Endothelial cell of hepatic sinusoid (primary cell): ENCODE measurements around the gene NUB1.

Source experiments
- in situ Hi-C: cut with HindIII; loops from 2 replicates; pipeline ENCODE4 v1.10.0; 2017; ENCODE audit warnings: low sequenced_read_pairs

Gene NUB1

DNA sequence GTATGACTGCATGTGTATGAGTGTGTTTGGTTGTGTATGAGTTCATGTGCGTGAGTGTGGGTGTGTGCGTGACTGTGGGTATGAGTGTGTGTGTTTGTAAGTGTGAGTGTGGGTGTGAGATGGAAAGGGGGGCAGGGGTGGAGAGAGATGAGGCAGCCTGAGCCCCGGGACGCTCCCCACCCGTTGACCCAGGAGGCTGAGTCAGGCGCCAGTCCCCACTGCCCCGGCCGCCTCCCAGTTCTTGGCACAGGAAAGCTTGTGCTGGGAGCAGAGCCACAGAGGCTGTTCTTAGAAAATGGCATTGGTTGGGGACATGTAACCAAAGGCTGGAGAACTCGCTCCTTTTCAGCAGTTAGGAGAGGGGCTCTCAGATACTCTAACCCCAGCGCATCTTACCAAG lies 27.8 kb upstream of the NUB1 start:
- in situ Hi-C loops: no loop called here

DNA sequence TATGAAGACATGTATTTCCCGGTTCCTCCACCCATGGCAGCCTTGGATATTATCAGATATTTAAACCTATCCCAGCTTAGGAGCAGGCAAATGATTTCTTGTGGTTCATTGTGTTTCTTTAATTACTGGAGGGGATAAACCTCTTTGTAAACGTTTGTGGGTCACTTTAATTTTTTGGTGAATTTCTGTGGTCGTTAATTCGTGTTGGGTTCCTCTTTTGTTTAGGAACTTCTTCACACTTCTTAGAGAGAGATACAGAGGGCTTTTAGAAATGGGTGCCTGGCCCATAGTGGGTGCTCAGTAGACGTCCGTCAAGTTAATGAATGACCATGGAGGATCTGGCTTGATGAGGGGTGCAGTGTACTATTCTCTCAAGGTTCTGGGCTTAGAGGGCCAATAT lies 27.2 kb upstream of the NUB1 start:
- in situ Hi-C loops: no loop called here

DNA sequence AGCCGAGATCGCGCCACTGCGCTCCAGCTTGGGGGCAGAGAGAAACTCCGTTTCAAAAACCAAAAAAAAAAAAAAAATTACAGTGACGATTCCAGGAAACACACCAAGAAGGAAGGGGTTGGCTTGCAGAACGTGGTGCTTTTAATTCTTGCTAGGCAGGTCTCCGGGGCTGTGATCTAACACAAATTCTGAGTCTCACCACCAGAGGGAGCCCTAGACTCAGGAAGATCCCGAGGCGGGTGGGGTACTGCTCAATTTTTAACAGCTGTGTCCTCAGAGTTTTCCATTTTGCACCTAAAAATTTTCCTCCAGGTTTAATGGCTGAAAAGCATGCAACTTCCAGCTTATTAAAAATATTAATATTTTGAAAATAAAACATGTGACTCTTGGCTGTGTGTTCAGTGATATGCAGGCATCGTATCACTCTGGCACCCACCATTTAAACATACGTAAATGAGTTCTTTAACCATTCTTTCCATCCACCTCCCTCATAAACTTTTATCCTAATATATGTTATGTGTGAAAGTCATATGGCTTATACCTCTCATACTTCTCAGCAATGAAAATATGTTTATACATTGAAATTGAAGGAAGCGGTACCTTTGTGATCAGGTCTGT lies 26.5 kb upstream of the NUB1 start:
- in situ Hi-C loops: no loop called here

DNA sequence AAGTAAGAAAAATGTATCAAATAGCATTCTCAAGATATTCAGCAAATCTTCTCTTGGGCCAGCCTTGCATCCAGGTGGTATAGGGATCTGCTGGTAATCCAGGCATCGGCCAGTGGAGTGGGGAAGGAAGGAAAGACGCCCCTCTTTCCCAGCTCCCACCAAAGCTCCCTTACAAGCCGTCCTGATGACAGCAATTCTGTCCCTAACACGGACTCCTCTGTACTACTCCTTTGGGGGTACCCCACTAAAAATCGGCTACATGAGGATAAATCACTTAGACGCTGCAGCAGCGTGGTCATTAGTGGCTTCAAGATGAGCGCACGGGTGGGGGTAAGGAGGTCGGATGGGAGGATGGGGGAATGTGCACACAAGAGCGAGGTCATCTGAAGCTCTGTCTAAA lies 24.7 kb upstream of the NUB1 start:
- in situ Hi-C loops: no loop called here

DNA sequence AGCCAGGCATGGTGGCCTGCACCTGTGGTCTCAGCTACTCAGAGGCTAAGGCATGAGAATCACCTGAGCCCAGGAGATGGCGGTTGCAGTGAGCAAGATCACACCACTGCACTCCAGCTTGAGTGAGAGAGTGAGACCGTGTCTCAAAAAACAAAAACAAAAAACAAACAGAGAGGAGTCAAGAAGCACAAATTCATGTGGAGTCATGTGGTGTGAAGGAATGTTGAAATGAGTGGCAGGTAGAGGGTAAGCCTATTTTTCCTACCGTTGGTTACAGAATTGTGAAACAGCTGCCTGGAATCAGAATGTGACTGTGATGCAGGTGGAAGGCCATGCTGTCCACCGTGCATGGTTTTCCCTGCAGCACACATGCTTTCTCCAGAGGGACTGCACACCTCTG lies 23.7 kb upstream of the NUB1 start:
- in situ Hi-C loops: no loop called here

DNA sequence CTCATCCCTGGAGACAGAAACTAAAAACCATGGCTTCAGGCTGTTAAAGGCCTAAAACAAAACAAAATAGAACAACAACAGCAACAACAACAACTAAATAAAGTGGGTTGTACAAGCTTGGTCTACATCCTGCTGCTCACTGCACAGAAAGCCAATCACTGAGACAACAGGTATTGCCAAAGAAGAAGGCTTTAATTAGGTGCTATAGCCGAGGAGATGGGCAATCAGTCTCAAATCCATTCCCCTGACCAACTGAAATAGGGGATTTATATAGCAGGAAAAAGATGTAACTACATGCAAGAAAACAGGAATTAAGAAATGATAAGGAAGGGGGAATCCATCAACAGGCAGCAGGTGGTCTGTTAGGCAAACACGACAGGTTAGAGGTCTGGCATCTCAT lies 22.4 kb upstream of the NUB1 start:
- in situ Hi-C loops: no loop called here

DNA sequence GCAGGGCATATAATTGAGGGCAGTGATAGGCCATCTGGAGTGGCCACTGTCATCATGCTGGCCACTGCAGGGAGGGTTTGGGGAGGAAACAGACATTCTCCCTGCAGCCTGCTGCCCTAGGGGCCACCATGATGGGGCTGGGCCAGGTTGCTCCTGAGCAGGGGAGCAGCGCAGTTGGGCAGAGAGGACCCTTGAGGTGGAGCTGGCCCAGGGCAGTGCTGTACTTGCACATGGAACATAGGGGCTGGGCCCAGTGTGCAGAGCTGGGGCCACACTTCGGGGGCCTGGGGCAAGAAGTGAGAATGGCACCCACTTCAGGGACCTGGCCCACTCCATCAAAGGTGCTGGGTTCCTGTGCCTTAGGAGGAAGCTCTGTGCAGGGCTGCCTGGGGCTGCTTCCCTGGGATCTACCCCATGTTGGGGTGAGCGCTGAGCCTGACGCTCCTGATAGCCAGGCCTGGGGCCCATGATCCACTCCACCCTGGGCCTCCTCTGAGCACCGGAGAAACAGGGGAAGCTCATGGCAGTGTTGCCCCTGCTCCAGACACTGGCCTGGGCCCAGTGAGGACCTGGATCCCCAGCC lies 21.3 kb upstream of the NUB1 start:
- in situ Hi-C loops: no loop called here

DNA sequence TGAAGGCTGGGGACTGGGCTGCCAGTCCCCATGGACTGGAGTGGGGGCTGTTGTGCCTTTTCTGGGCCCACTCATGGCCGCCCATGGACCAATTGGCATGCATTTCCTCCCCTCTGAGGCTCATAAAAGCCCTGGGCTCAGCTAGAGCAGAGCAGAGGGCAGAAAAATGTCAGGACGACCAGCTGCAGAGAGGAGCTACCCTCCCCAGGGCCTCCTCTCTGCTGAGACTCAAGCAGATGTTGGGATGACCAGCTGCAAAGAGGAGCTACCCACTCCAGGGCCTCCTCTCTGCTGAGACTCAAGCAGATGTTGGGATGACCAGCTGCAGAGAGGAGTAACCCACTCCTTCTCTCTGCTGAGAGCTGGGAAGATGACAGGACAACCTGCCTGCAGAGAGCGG lies 20.3 kb upstream of the NUB1 start:
- in situ Hi-C loops: no loop called here

DNA sequence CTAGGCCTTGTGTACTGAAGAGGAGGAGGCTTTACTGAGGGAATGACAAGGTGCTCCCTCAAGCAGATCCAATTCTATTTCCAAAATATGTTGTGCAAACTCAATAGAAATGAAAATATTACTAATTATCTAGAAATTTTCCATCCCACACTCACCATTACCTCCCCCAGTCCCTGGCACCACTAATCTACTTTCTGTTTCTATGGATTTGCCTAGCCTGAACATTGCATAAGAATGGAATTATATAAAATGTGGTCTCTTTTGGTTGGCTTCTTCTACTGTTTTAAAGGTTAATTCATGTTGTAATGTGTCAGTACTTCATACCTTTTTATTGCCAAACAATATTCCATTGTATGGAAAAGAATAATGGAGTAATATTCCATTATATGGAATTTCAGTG lies 18.7 kb upstream of the NUB1 start:
- in situ Hi-C loops: no loop called here

DNA sequence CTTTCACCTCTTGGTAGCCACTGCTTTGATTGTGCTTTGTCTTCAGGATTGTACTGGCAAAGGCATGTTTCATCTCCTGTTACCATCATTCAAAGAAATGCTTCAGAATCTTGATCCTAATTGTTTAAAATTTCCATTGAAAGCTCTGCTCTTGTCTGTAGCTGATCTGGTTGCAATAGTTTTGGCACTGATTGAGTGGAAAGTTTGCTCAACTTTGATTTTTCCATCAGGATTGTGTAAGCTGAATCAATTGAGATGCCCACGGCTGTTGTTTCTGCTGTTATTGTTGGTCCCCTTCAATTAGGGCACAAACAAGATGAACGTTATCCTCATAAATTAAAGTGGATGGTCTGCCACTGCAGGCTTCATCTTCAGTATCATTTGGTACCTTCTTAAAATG lies 14.6 kb upstream of the NUB1 start:
- in situ Hi-C loops: loop anchor here (5.0 kb wide), 1 partner anchor 40 kb away; no protein-coding TSS in a partner anchor

DNA sequence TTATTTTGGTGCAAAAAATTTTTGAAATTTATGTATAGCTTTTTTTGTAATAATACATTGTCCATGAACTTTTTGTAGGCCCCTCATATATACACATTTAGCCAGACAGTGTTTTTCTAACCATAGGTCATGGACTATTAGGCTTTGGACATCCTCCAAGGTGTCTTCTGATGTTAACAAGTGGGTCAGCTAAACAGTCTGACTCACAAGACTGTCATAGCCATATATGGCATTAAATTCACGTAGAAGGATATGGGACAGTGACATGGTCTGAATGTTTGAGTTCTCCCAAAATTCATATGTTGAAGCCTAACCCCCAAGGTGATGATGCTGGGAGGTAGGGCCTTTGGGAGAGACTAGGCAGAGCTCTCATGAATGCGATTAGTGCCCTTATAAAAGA lies 14.0 kb upstream of the NUB1 start:
- in situ Hi-C loops: loop anchor here (5.0 kb wide), 1 partner anchor 40 kb away; no protein-coding TSS in a partner anchor

DNA sequence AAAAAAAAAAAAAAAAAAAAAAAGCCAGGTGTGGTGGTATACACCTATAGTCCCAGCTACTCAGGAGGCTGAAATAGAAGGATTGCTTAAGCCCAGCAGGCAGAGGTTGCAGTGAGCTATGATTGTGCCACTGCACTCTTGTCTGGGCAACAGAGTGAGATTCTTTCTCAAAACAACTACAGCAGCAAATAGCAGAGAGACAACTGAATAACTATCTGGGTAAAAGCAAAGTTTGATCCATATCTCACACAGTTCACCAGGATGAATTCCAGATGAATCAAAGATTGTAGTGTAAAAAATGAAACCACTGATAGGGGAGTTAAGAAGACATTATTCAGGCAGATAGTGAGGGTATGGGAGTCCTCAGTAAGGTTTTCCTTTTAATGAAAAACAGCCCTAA lies 11.4 kb upstream of the NUB1 start:
- in situ Hi-C loops: no loop called here

DNA sequence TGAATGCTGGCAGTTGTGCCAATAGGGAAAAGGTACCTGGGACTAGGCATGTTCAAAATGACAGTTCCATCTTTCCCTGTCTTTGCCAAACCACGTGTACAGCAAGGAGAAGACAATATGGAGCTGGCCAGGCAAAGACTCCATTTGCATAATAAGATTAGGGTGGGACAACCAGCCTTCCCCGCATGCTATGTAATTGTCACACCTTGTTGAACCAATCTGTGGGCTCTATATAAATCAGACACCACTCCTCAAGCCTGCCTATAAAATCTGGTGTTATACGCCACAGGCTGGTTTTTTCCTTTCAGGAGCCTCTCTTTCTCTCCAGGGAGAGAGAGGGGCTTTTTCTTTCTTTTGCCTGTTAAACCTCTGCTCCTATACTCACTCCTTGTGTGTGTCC lies 11.0 kb upstream of the NUB1 start:
- in situ Hi-C loops: no loop called here

DNA sequence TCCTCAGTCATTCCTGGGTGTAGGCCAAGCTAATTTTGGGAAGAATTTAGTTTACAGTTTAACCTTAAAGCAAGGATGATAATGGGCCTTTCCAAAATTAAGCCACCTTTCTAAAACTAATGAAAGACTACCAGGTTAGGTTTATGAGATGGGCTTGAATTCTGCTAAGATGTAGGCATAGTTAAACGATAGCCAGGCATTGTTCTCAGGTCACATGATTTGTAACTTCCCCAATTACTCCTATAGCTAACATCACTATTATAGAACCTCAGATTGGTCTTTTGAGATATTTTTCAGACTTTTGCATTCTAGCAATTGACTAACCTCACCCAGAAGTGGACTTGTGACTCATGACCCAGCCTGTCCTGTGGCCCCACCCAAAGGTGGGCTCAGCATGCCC lies 7.0 kb upstream of the NUB1 start:
- in situ Hi-C loops: no loop called here

DNA sequence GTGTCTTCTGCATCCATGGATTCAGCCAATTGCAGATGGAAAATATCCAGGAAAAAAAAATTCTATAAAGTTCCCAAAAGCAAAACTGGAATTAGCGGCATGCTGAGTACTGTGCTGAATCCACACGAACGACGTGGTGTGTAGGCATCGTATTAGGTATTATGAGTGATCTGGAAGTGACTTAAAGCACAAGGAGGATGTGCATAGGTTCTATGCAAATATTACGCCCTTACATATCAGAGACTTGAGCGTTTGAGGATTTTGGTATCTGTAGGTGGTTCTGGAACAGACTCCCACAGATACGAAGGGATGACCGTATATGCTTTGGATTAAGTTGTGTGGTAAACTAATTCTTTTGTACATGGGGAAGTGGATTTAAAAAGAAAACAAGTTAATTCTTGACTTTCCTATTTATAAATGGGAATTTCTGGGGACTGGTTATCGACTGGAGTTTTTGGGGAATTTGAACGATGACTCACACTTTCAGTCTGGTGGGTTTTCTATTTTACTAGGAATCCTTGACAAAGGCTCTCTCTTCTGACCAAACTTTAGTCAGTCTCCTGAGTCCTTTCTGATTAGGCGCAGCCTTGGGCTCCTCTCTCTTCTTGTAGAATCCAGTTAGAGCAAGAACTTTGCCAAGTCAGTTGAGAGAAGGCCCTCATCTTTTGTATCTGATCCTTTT lies 5.4 kb upstream of the NUB1 start:
- in situ Hi-C loops: no loop called here

DNA sequence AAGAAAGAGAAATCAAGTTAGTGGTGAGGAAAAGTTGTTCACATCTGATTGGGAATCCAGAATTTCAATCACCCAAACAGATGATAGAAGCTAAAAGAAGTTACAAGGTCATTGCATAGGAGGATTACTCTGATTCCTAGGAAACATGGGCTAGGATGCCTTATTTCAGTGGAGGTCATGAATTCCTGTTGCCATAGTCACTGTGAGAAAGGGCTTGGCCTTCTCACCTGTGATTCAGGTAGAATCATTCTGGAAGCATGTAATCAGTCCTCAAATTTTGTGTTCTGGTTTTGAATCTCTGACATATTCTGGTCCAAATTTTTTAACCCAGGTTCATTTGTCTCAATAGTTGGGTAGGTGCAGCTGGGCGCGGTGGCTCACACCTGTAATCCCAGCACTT lies 4.3 kb upstream of the NUB1 start:
- in situ Hi-C loops: no loop called here

DNA sequence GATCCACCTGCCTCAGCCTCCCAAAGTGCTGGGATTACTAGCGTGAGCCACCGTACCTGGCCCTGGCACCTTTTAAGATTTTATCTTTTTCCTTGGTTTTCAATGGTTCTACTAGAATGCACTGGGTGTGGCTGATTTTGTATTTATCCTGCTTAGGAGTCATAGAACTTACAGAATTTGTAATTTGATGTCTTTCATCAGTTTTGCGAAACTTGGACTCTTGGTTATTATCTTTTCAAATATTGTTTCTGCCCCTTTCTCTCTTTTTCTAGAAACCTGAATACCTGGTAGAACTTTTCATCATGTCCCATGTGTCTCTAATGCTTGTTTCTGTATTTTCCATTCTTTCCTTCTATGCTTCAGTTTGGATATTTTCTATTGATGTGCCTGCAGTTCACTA lies 2.8 kb upstream of the NUB1 start:
- in situ Hi-C loops: no loop called here

DNA sequence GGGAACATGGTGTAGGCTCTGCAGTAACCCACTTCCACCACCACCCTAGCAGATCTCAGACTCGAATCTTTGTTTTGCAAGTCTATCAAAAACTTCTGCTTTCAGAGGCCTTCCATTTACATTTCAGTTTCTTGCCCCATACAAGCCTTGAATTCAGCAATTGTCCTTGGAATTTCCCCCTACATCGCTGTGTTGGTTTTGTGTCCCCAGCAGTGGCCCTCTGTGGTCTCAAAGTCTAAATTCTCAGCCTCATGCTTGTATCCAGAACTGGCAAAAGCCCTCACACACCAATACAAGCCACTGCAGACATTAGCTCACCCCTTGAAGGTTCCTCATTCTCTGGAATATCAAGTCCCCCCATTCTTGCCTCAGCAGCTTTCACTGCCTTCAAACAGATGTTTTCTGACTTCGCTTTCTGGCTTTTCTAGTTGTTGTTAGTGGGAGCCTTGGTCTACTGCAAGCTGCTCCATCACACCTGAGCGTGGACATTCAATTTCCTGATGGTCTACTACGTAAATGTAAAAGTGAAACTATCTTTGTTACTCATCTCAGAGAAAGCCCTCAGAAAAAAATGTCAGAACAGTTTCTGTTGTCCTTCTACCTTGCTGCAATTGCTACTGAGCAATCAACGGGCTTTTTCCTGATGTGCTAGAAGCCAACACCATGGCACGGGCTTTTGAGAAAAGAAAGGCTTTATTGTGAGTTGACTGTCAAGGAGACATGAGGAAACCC lies 1.8 kb upstream of the NUB1 start:
- in situ Hi-C loops: no loop called here

DNA sequence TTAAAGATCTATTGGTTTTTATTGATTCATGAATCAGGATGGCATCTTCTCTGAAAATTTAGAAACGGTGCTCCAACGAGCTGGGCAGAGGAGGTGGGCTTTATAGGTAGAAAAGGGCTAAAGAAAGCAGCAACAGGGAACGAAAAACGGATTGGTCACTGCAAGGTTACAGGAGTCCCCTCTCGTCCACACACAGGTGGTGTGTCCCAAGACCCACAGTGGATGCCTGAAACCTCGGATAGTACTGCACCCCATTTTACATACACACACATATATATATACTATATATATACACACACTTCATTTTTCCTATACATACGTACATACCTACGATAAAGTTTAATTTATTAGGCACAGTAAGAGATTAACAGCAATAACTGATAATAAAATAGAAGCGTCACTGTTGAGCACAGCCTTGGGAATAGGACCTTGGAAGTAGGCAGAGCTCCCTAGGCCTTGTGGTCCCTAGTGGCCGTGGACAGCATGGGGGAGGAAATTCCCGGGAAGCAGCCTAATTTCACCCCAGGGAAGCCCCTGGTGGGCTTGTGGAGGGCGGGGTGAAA lies 737 bp upstream of the NUB1 start:
- in situ Hi-C loops: no loop called here

DNA sequence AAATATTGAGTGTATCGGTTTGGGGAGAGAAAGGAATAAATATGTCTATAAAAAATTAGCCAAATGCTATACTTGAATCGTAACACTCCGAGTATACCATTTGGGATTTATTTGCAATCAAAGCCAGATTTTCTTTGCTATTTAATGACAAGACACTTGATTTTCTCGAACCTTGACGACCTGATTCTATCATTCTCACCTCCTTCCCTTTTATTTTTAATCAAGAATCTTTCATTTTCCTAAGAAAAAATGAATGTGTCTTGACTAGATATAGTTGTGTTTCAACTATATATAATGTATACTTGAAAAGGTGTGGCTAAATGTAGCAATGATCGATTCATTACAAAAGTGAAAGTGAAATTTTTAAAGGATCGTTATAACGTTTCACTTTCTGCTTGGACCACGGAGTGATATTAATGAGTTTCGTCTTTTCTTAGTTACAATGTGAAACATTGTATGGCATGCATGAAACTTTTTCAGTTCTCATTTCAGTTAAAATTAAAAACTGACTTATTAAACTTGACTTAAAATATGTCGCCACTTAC lies 562 bp downstream of the NUB1 start:
- in situ Hi-C loops: no loop called here

DNA sequence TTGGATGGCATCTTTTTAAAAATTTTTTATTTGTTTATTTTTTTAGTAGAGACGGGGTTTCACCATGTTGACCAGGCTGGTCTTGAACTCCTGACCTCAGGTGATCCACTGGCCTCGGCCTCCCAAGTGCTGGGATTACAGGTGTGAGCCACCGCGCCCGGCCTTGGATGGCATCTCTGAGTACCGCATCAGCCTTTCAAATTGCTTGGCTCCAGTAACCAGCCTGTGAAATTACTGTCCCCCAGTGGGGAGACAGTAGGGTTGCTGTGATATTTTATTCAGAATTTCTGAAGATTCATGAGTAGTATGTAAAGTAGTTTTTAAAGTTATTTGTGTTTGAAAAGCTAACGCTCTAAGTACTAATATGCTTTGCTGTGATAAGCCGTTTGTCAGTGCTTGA lies 1.2 kb downstream of the NUB1 start:
- in situ Hi-C loops: no loop called here
